GM12801 (cell line): ENCODE measurements around the gene MAP4.

Source experiments
- TF ChIP-seq, protein P1 (sequence below): IDR thresholded peaks from one replicate; pipeline ENCODE4 v1.5.1; 2011; ENCODE audit warnings: control low read depth; ENCODE audit not compliant: insufficient read length; ENCODE audit errors: extremely low read depth

Gene MAP4

DNA sequence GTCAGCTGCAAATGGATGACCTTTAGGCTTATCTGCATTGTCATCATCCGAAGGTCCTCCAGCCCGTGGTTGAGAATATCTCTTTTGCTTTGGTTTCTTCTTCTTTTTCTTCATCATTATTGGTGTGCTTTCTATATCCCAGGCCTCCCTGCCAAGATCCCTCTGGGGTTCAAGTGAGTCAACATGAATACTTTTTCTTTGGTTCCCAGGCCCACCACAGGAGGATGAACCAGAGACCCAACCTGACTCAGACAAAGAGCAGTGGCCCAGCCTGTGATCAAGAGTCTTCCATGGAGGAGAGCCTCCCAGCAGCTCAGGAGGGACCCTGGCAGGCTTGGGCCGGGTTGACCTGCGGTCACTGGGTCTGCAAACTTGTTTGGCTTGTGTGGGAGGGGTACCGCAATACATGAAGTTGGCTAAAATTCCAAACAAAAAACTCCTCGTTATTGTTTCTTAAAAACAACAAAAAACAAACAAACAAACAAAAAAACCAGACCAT is 104.2 kb downstream of the MAP4 start:
- TF ChIP-seq, protein P1, sequence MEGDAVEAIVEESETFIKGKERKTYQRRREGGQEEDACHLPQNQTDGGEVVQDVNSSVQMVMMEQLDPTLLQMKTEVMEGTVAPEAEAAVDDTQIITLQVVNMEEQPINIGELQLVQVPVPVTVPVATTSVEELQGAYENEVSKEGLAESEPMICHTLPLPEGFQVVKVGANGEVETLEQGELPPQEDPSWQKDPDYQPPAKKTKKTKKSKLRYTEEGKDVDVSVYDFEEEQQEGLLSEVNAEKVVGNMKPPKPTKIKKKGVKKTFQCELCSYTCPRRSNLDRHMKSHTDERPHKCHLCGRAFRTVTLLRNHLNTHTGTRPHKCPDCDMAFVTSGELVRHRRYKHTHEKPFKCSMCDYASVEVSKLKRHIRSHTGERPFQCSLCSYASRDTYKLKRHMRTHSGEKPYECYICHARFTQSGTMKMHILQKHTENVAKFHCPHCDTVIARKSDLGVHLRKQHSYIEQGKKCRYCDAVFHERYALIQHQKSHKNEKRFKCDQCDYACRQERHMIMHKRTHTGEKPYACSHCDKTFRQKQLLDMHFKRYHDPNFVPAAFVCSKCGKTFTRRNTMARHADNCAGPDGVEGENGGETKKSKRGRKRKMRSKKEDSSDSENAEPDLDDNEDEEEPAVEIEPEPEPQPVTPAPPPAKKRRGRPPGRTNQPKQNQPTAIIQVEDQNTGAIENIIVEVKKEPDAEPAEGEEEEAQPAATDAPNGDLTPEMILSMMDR = no peak

DNA sequence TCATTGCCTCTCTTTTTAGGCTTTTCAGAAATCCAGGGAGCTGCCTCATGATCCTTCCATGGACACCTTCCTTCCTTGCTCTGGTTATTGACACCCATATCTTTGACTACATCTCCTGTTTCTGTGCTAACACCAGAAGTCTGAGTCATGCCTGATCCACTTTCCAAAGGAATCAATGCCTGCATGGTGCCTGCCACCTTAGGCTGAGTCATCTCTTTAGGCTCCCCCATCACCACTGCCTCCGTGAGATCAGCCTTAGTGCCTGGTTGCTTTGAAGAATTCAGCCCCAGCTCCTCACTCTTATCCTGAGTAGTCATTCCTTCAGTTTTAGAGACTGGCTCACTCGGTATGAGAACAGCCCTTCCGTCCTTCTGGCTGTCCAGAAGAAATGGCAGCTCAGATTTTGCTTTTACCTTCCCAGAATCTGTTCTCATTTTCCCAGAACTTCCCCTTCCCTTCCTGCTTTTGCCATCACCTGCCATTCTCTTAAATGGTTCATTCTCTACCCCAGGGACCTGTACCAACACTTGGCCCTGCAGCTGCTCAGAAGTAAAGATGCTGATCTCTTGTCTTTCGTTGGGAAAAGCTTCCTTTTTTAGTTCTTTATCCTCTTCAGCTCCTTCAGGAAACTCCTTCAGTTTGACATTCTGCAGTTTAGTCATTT is 105.3 kb downstream of the MAP4 start:
- TF ChIP-seq, protein P1 = no peak

DNA sequence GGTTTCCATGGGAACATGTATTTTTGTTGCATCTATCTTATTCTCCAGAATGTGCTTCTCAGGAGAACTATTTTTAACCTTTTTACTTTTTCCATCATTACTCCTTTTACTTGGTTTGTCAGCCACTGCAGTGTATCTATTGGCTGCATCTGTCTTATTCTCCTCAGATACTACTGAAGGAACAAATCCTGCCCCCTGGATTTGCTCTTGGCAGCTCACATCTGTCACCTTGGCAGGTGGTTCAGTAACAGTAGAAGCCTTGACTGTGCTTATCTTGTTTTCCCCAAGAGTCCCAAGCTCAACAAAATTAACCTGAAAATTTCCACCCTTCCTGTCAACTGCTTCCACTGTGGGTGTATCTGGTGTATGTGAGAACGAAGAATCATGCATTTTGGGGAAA is 106.0 kb downstream of the MAP4 start:
- TF ChIP-seq, protein P1 = no peak

DNA sequence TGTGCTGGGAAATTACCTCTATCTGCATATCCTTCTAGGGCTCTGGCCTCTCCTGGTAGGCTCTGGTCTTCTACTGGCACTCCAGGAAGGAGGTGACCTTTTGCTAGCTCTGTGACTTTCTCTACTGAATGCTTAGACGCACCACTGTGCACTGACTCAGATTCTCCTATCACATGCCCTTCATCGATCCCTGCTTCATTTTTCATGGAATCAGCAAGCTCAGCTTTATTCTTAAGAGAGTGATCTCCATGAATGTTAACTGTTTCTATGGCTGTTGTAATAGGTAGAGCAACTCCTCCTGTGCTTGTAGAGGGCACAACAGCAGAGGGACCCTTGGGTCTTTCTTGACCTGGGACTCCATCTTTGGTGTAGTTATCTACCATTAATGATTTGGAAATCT is 106.6 kb downstream of the MAP4 start:
- TF ChIP-seq, protein P1 = no peak

DNA sequence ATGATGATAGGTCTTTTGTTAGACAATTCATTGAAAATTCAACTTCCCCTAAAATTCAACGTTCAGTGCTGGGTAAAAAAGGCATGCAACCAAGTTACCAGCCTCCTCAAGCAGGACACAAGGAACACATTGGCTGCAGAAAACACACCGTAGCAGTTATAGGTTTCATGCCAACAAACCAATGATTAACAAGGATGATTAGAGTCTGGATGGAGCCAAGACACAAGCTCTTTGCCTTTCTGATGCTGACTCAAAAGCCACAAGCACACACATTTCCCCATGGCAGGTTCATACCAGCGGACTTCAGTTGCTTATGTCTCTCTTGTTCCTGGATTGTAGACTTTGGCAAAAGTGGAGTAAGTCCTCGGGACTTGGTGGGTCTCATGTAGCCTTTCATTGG is 107.5 kb downstream of the MAP4 start:
- TF ChIP-seq, protein P1 = no peak

DNA sequence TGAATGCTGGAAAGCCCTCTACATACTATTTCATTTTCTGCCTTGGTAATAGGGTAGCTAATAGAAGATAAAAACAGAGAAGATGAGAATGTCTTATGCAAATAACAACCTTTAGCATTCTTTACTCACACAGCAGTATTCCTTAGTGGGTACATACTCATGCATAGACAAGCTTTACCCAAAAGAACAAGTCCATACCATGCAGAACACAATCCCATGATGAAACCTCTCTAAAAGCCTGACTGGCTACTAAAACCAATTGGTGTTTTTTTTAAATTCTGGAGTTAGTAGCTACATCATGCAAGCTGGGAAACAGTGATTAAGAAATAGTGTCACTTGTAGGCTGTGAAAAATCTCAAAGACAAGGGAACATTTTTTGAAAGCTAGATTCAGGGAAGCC is 108.4 kb downstream of the MAP4 start:
- TF ChIP-seq, protein P1 = no peak

DNA sequence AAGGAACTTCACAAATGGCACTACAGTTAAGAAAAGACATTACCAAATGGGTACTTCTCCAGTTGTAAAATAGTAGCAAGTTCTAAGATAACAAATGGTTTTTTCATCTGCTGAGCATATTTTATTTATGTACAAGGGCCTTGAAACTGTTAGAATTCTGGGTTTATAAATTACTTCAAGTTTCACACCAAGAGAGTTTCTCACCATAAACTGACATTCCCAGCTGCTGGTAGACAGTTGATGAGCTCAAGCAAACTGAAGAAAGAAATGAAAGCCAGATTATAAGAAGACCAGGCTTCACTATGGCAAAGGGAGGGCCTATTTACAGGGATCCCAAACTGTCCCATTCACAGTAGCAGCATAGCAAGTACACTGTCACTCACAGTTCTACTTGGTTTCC is 113.5 kb downstream of the MAP4 start:
- TF ChIP-seq, protein P1 = no peak
